G401.6 (cell line): ENCODE results near the gene ELOVL1.

Experiments used
- FAIRE-seq: peaks from 2 replicates; lab custom pipeline; 2012; peaks lifted over from hg19 to GRCh38; lab: Jason Lieb, UNC

Gene ELOVL1

DNA sequence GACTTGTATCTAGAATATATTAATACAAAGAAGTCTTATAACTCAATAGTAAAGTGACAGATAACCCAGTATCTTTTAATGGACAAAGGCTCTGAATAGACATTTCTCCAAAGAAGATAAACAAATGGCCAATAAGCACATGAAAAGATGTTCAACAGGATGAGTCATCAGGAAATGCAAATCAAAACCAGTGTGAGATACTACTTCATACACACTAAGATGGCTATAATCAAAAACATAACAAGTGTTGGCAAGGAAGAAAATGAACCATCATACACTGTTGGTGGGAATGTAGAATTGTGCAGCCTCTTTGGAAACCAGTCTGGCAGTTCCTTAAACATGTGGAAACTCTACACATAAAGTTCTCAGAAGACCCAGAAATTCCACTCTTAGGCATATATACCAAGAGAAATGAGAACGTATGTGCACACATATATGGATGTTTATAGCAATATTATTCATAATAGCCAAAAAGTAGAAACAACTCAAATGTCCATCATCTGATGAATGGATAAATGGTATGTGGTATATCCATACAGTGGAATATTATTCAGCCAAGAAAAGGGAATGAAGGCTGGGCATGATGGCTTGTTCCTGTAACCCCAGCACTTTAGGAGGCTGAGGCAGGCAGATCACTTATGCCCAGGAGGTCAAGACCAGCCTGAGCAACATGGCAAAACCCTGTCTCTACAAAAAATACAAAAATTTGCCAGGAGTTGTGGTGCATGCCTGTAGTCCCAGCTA lies 40.1 kb downstream of the ELOVL1 start:
- no peak for FAIRE-seq

DNA sequence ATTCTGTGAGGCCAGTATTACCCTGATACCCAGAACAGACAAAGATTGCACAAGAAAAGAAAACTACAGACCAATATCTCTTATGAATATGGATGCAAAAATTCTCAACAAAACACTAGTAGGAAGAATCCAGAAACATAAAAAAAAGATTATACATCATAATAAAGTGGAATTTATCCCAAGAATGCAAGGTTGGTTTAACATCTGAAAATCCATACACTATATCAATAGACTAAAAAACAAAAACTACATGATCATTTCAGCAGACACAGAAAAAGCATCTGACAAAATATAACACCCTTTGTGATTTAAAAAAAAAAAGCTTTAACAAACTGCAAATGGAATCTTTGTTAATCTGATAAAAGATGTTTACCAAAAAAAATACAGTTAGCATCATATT lies 42.4 kb downstream of the ELOVL1 start:
- no peak for FAIRE-seq

DNA sequence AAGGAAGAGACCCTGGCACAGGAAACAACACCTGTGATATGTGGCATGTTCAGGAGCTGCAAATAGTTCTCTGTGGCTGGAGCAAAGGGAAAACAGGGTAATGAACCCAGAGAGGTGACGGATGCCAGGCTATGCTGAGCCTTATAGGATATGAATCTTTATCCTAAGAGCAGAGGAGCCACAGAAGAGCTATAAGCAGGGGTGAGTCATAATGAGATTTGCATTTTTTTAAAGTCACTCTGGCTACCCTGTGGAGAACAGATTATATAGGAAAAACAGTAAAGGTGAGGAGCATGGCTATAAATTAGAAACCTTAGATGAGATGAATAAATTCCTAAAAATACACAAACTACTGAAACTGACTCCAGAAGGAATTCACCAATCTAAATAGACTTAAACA lies 43.0 kb downstream of the ELOVL1 start:
- FAIRE-seq = no peak

DNA sequence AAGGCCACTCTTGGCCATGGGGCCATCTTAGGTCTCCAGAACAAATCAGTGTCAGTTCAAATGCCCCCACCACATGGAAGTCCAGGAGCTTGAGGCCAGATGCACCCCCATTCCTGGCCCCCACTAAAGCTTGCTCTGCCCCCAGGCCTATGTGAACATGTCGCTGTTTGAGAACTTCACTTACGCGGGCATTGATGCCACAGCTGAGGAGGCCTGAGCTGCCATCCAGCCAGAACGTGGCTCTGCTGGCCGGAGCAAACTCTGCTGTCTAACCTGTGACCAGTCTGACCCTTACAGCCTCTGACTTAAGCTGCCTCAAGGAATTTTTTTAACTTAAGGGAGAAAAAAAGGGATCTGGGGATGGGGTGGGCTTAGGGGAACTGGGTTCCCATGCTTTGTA lies 45.3 kb downstream of the ELOVL1 start:
- no peak for FAIRE-seq

DNA sequence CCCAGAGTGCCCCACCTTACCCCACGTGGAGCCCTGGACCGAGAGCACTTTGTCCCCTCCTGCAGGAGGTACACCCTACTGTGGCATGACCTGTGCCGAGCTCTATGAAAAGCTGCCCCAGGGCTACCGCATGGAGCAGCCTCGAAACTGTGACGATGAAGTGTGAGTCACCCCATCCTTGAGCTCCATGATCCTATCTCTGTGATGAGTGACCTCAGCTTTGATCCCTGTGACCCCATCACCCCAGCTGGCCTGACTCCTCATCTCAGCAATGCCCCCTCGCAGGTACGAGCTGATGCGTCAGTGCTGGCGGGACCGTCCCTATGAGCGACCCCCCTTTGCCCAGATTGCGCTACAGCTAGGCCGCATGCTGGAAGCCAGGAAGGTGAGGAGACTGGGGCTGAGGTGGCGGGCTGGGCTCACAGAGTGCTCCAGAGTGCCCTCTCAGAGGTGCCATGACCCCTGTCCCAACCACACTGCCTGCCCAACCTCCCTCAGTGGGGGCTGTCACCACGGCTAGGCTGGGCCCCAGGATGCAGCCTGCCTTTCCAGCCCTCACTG lies 46.4 kb downstream of the ELOVL1 start:
- no peak for FAIRE-seq

DNA sequence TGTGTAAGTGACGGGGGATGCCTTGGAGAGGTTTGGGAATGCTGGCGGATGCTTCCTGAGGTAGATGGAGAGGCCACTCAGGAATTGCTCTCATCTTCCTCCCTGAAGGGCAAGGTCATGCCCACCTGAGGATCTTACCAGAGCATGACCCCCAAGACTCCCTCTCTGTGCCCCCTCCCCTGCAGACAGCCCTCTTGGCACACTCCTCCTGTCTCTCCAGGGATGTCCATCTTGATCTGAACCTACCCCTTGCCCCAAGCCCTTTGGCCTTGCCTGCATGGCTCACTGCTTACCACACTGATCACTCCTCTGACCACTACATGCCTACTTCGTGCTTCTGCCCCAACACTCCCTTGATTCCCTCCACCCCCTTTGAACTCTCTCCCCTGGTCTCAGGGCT lies 48.0 kb downstream of the ELOVL1 start:
- FAIRE-seq = no peak

DNA sequence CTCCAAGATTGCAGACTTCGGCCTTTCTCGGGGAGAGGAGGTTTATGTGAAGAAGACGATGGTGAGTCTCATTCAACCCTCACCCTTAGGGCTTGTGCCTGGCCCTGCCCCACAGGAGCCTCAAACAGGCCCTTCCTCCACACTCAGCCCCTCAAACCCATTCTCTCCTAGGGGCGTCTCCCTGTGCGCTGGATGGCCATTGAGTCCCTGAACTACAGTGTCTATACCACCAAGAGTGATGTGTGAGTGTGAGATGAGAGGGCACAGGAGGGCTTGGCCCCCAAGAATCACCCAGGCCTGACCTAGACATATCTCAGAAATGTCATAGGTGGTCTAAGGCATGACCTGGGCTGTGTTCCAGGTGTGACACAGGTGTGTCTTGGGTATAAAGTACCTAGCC lies 48.5 kb downstream of the ELOVL1 start:
- no peak for FAIRE-seq

DNA sequence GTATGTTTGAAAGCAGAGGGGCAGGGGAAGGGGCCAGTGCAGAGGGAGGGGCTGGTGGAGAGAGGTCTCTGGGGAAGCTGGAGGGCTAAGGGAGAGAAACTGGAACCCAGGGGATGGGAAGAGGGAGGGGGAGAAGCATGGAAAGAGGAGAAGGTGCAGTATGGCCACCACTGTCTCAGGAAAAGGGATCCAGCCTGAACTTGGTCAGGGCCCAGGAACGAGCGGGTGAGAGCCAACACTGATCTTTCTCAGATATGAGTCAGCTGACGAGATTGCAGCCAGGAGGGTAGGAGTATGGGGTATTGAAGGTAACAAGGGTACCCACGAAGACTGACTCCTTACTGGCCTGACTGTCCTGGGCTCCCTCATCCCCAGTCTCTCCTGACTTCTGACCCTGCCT lies 49.0 kb downstream of the ELOVL1 start:
- FAIRE-seq = no peak

DNA sequence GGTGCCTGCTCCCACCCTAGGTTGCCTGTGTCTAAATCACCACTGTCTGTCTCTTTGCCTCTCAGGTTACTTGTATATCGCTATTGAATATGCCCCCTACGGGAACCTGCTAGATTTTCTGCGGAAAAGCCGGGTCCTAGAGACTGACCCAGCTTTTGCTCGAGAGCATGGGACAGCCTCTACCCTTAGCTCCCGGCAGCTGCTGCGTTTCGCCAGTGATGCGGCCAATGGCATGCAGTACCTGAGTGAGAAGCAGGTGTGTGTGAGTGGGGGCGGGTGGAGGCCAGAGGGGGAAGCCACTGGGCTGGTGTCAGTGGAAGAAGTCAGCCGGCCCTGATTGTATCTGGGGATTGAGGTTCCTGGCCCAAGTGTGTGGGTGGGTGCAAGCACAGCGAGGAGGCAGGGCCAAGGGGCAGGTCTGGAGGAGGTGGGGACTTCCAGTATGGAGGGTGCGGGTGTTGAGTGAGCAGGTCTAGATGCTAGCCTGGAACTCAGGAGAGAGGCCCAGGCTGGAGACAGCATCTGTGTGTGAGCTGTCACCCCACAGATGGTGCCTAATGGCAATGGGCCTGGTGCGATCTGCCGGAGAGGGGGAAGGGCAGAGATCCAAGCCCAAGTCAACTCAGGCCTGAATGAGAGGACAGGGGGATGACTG lies 49.9 kb downstream of the ELOVL1 start:
- no peak for FAIRE-seq

DNA sequence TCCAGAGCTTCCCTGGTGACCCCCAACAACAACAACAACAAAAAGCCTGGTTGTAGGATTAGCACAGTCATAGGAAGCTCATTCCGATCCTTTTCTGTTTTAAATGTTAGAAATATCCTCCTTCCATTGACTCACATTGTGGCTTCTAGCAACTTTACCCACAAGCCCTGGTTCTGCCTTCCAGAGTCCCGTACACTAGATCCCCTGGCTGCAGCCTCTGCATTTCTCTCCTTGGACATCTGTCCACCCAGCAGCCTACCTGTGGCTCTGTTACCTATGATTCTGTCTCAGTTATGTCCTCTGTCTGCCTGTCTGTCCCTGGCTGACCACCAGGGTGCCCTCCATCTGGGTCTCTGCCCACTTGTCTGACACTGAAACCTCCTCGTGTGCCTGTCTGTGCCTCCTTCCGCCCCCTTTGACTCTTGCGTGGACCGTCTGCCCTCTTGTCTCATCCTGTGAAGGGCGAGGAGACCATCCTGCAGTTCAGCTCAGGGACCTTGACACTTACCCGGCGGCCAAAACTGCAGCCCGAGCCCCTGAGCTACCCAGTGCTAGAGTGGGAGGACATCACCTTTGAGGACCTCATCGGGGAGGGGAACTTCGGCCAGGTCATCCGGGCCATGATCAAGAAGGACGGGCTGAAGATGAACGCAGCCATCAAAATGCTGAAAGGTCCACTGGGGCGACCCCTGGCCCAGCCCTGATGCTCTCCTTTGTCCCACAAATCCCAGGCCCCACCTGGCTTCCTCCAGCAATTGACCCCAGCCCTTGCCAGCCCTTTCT lies 50.9 kb downstream of the ELOVL1 start:
- FAIRE-seq = no peak

DNA sequence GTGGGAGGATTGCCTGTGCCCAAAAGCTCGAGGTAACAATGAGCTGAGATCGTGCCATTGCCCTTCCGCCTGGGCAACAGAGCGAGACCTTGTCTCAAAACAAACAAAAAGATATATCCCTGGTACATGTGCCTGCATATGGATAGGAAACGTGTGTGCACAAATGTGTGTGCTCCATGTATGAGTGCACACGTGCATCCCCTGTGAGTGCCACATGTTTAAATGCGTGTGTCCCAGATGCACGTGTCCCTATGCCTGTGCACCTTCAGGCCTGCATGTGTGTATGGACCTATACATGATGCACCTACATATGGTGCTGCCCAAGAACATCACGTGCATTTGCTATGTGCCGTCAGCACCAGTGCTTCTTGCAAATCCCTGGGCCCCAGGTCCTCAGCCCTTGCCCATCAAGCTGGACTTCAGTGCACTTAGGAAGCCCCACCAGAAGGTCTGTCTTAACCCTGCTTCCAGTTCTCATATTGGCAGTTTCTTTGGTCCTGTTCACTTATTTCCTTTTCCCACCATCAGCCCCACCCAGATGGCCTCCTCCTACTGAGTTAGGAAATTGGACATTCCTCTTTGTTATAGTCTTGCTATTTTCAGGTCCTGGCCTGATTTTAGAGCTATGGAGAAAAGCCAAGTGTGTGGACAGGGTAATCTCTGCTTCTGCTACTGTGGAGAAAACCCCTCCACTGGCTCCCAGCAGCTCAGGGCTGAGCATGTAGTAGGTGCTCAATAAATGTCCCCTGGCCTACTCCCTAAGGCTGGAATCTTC lies 51.7 kb downstream of the ELOVL1 start:
- FAIRE-seq = no peak

DNA sequence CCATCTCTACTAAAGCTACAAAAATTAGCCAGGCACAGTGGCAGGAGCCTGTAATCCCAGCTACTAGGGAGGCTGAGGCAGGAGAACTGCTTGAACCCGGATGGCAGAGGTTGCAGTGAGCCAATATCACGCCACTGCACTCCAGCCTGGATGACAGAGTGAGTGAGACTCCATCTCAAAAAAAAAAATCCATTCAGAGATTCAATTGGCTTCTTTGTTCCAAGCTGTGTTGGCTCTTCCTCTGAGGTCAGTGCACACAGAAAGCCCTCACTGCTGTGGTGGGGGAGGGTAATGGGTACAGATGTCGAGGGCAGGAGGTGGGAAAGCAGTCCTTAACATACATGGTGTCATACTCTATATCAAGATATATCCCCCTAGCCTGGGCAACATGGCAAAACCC lies 52.3 kb downstream of the ELOVL1 start:
- FAIRE-seq = no peak

DNA sequence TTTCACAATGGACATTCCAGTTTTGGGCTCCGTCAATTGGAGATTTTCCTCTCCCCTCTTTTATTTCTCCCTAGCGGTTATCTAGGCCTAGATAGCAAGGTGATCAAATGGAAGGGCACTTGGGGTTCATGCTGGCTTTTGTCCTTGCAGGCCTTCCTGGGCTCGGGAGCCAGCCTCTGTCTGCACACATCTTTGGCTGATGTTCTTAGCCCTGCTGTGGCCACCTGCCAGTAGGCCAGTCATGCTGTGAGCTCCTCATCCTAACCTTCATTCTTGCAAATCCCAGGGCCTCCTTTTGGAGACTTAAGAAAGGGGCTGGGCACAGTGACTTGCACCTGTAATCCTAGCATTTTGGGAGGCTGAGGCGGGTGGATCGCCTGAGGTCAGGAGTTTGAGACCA lies 53.6 kb downstream of the ELOVL1 start:
- no peak for FAIRE-seq

DNA sequence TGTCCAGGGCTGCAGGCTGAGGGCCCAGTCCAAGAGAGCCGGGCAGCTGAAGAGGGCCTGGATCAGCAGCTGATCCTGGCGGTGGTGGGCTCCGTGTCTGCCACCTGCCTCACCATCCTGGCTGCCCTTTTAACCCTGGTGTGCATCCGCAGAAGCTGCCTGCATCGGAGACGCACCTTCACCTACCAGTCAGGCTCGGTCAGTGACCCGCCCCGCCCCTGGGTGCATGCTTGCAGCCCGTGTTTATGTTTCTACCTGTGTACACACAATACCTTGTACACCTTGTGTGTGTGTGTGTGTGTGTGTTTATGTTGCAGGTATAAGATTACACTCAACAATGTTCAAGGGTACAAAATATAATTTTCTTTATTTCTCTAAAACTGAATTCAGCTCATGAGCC lies 54.0 kb downstream of the ELOVL1 start:
- no peak for FAIRE-seq
